Keratinocyte (primary cell): Measurements from ENCODE around the gene NOM1. TPM values are rescaled to one million over a fixed set of nuclear protein-coding genes. Genes with fewer than 3 reads are reported as not detected.
"Not testable (repeated sequence)": the region's sequence is repeated elsewhere in the genome, so short reads cannot be mapped to it uniquely, and the experiment has no call there.

Source experiments
- DNase-seq: peaks from one replicate; pipeline ENCODE4 v3.0.0-alpha.2; 2011; ENCODE audit warnings: low read depth, missing footprints, low spot score
- FAIRE-seq: peaks from 2 replicates; lab custom pipeline; 2011; peaks lifted over from hg19 to GRCh38; lab: Jason Lieb, UNC
- H2AFZ ChIP-seq: 2 replicates; pipeline ENCODE4 v1.6.0; 2012; ENCODE audit warnings: low read length, control low read depth, inconsistent platforms; ENCODE audit not compliant: control insufficient read depth
- H3K27ac ChIP-seq: 2 replicates; pipeline ENCODE4 v1.5.1; 2011; ENCODE audit warnings: low read length; ENCODE audit not compliant: control insufficient read depth, insufficient read depth
- H3K27me3 ChIP-seq: 3 replicates; pipeline ENCODE4 v1.6.0; 2011; ENCODE audit warnings: low read length; ENCODE audit not compliant: control insufficient read depth, insufficient read depth; ENCODE audit errors: extremely low read depth
- H3K36me3 ChIP-seq, 2 experiments: 2 replicates in 1 of 2; 3 replicates in 1 of 2; pipeline ENCODE4 v1.5.1; 2011; ENCODE audit warnings: low read length in 2 of 2, mild to moderate bottlenecking in 1 of 2; ENCODE audit not compliant: control insufficient read depth in 2 of 2, insufficient read depth in 2 of 2; ENCODE audit errors: extremely low read depth in 1 of 2
- H3K4me1 ChIP-seq: 3 replicates; pipeline ENCODE4 v1.5.1; 2011; ENCODE audit warnings: low read length; ENCODE audit not compliant: control insufficient read depth, insufficient read depth; ENCODE audit errors: extremely low read depth
- H3K4me2 ChIP-seq: 3 replicates; pipeline ENCODE4 v1.6.0; 2011; ENCODE audit warnings: low read depth, low read length; ENCODE audit not compliant: control insufficient read depth, insufficient read depth; ENCODE audit errors: extremely low read depth
- H3K4me3 ChIP-seq, 3 experiments: fragments of 200-600 bp in 1 of 3; sonication (generic) in 1 of 3; 2 replicates in 2 of 3; 3 replicates in 1 of 3; pipeline ENCODE4 v1.5.1; 2011 to 2016; ENCODE audit warnings: low read length in 3 of 3, mild to moderate bottlenecking in 3 of 3, control low read depth in 2 of 3, inconsistent platforms in 1 of 3, low read depth in 1 of 3, mixed read lengths in 1 of 3, mixed run types in 1 of 3, moderate library complexity in 1 of 3; ENCODE audit not compliant: control insufficient read depth in 2 of 3, insufficient read depth in 2 of 3; ENCODE audit errors: extremely low read depth in 1 of 3
- H3K79me2 ChIP-seq: 2 replicates; pipeline ENCODE4 v1.6.0; 2012; ENCODE audit warnings: low read length; ENCODE audit not compliant: control insufficient read depth, insufficient read depth
- H3K9ac ChIP-seq: 3 replicates; pipeline ENCODE4 v1.6.0; 2011; ENCODE audit warnings: low read length; ENCODE audit not compliant: control insufficient read depth, insufficient read depth; ENCODE audit errors: extremely low read depth
- H3K9me1 ChIP-seq: 3 replicates; pipeline ENCODE4 v1.6.0; 2011; ENCODE audit warnings: low read length; ENCODE audit not compliant: control insufficient read depth, insufficient read depth; ENCODE audit errors: extremely low read depth
- H3K9me3 ChIP-seq: 2 replicates; pipeline ENCODE4 v1.5.1; 2012; ENCODE audit warnings: low read depth, low read length; ENCODE audit not compliant: control insufficient read depth
- H4K20me1 ChIP-seq: 3 replicates; pipeline ENCODE4 v1.6.0; 2011; ENCODE audit warnings: low read length; ENCODE audit not compliant: control insufficient read depth, insufficient read depth; ENCODE audit errors: extremely low read depth
- EZH2 ChIP-seq: IDR thresholded peaks from one replicate; pipeline ENCODE4 v1.6.1; 2012; ENCODE audit warnings: inconsistent platforms, mild to moderate bottlenecking, low read length, moderate library complexity
- dilution Hi-C: fragments of 300-500 bp; cut with MboI; formaldehyde crosslinking; loops from one replicate; pipeline ENCODE4 v1.7.0; 2020; ENCODE audit warnings: low sequenced_read_pairs; ENCODE audit not compliant: extremely low pct_ligation_motif_present
- polyA plus RNA-seq, 5 experiments: library from polyadenylated mRNA; depleted of rRNA in 3 of 5; stranded (reverse) in 3 of 5; stranded (forward) in 1 of 5; unstranded in 1 of 5; fragments of >200 nt; gene quantifications; 1 replicate in 1 of 5; 2 replicates in 3 of 5; 3 replicates in 1 of 5; pipeline versions ENCODE4 v1.2.1 to v1.2.3, GENCODE V29; 2011 to 2012; ENCODE audit warnings: missing spikeins in 2 of 5, low read depth in 1 of 5, low replicate concordance in 1 of 5
- TF ChIP-seq, protein P1 (sequence below), 3 experiments: IDR thresholded peaks in 1 of 3; conservative IDR thresholded peaks in 1 of 3; optimal IDR thresholded peaks in 1 of 3; 2 replicates in 2 of 3; 3 replicates in 1 of 3; pipeline versions ENCODE3 to v1.5.1; 2011; ENCODE audit warnings: low read length in 3 of 3, mild to moderate bottlenecking in 3 of 3, moderate library complexity in 2 of 3, control low read depth in 1 of 3, inconsistent platforms in 1 of 3; ENCODE audit not compliant: insufficient read depth in 2 of 3; ENCODE audit errors: extremely low read depth in 1 of 3

Gene NOM1
- polyA plus RNA-seq, 1 donor (not counting 4 experiments of a cell fraction or from before 2014, with no cell fraction given), result 17.1 TPM

DNA sequence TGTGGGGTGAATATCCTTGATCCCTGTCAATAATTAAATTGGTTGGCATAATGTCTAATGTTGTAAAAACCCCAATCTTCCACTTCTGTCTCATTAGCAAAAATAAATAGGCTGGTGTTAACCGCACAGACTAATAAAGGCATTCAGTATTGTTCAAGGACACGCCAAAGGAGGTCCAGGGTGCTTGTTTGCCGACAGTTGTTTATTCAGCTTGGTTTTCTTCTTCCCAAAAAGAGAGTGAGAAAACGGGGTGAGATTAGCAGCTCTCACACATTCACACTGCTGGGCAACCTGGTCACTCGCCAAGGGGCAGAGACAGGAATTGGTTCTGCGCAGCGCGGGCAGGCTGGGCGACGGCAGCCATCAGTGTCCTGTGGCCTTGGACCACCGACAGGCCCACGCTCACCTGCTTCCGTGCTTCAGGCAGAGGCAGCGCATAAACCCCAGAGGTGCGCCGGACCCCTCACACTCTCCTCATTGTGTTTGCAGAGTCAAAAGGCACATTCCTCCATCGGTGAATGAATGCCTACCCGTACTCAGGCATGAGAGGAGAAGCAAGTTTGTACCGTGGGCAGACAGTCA lies 30.3 kb upstream of the NOM1 start:
- Histone ChIP-seq H3K4me3 (no peak overlapping the region), H3K9ac (no peak overlapping the region), H2AFZ (no peak overlapping the region), H3K4me2 (no peak overlapping the region), H3K36me3 (no peaks in the 10 kb centered on the region), H4K20me1 (no peaks in the 10 kb centered on the region), H3K79me2 (no peaks in the 10 kb centered on the region), H3K27ac (no peak overlapping the region), H3K27me3 (peaks cover 3% of the 10 kb centered on the region), H3K9me1 (no peaks in the 10 kb centered on the region), H3K4me1 (no peaks in the 10 kb centered on the region), H3K9me3 (no peaks in the 10 kb centered on the region)
- no peak for TF ChIP-seq EZH2
- TF ChIP-seq, protein P1, sequence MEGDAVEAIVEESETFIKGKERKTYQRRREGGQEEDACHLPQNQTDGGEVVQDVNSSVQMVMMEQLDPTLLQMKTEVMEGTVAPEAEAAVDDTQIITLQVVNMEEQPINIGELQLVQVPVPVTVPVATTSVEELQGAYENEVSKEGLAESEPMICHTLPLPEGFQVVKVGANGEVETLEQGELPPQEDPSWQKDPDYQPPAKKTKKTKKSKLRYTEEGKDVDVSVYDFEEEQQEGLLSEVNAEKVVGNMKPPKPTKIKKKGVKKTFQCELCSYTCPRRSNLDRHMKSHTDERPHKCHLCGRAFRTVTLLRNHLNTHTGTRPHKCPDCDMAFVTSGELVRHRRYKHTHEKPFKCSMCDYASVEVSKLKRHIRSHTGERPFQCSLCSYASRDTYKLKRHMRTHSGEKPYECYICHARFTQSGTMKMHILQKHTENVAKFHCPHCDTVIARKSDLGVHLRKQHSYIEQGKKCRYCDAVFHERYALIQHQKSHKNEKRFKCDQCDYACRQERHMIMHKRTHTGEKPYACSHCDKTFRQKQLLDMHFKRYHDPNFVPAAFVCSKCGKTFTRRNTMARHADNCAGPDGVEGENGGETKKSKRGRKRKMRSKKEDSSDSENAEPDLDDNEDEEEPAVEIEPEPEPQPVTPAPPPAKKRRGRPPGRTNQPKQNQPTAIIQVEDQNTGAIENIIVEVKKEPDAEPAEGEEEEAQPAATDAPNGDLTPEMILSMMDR (optimal IDR thresholded peaks at IDR 0.05 in 1 of 3, IDR thresholded peaks at IDR 0.05 in 1 of 3, conservative IDR thresholded peaks at IDR 0.05 in 1 of 3; ENCODE audit: extremely low read depth in 1 of 3, insufficient read depth in 2 of 3, low read length in 3 of 3), result no peak
- DNase-seq (no peak), FAIRE-seq (no peak)
- dilution Hi-C loops, result no loop called here

DNA sequence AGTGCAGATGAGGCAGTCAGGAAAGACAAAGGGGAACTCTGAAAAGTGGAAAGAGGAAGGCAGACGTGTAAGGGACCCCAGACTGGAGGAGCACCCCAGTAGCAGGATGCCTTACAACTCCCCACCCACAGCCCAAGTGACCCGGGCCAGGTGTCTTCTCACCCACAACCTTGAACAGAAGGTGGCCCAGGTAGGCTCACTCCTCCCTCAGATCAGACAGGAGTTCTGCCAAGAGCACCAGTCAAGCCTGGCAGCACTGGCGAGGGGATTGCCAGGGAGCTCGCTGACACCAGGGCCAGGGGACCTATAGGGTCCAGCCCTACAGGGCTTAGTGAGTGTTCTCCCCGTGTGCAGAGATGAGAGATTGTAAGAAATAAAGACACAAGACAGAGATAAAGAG lies 29.4 kb upstream of the NOM1 start:
- Histone ChIP-seq H3K79me2 (no peaks in the 10 kb centered on the region), H3K4me3 (no peak overlapping the region), H3K9ac (no peak overlapping the region), H4K20me1 (no peaks in the 10 kb centered on the region), H3K4me2 (no peak overlapping the region), H3K9me1 (no peaks in the 10 kb centered on the region), H3K27me3 (peaks cover 3% of the 10 kb centered on the region), H2AFZ (no peak overlapping the region), H3K4me1 (no peaks in the 10 kb centered on the region), H3K9me3 (no peaks in the 10 kb centered on the region), H3K36me3 (no peaks in the 10 kb centered on the region), H3K27ac (no peak overlapping the region)
- no peak for TF ChIP-seq EZH2
- TF ChIP-seq, protein P1 (optimal IDR thresholded peaks at IDR 0.05 in 1 of 3, IDR thresholded peaks at IDR 0.05 in 1 of 3, conservative IDR thresholded peaks at IDR 0.05 in 1 of 3; ENCODE audit: extremely low read depth in 1 of 3, insufficient read depth in 2 of 3, low read length in 3 of 3), result no peak
- no peak for FAIRE-seq
- dilution Hi-C loops, result no loop called here
- no peak for DNase-seq

DNA sequence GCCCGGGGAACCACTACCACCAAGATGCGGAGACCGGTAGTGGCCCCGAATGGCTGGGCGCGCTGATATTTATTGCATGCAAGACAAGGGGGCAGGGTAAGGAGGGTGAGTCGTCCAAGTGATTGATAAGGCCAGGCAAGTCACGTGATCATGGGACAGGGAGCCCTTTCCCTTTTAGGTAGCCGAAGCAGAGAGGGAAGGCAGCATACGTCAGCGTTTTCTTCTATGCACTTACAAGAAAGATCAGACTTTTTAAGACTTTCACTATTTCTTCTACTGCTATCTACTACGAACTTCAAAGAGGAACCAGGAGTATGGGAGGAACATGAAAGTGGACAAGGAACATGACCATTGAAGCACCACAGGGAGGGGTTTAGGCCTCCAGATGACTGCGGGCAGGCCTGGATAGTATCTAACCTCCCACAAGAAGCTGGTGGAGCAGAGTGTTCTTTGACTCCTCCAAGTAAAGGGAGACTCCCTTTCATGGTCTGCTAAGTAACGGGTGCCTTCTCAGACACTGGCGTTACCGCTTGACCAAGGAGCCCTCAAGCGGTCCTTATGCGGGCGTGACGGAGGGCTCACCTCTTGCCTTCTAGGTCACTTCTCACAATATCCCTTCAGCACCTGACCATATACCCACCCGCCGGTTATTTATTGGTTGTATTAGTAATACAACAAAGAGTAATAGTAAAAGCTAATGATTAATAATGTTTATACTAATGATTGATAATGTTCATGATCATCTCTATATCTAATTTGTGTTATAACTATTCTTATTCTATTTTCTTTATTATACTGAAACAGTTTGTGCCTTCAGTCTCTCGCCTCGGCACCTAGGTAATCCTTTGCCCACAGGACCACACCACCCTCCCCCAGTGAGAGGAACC lies 28.8 kb upstream of the NOM1 start:
- H4K20me1 ChIP-seq, H3K79me2 ChIP-seq, H3K9me1 ChIP-seq, H3K27ac ChIP-seq, H2AFZ ChIP-seq, H3K9ac ChIP-seq, H3K4me2 ChIP-seq, dilution Hi-C loops, H3K4me1 ChIP-seq, FAIRE-seq, DNase-seq, H3K27me3 ChIP-seq, H3K9me3 ChIP-seq, H3K36me3 ChIP-seq, H3K4me3 ChIP-seq: not testable (repeated sequence)
